A549 (cell line): ENCODE data around the gene ASAP2. TPM values are rescaled to one million over a fixed set of nuclear protein-coding genes. Genes with fewer than 3 reads are reported as not detected.
A peak's percentile ranks its signal among the peaks of the same experiment; 100 is the strongest.
"Not testable (repeated sequence)": the region's sequence is repeated elsewhere in the genome, so short reads cannot be mapped to it uniquely, and the experiment has no call there.

Experiments used
- ATAC-seq, 2 experiments: fragments of 200-7000 bp in 1 of 2; fragments of >200 bp in 1 of 2; cut with Nextera tagmentation in 1 of 2; cut with Tn5 transposase in 1 of 2; 3 replicates each; pipeline versions ENCODE4 v1.8.0 to v1.9.1; 2018 to 2020; ENCODE audit warnings: mild to moderate bottlenecking in 1 of 2, moderate library complexity in 1 of 2
- CTCF ChIA-PET: fragments of 300-600 bp; sonication (Branson Sonifier 250); formaldehyde crosslinking; extraction: SDS; loops from one replicate; lab custom pipeline; 2021; ENCODE audit warnings: antibody characterized with exemption, inconsistent platforms; lab: Yijun Ruan, JAX
- POLR2A ChIA-PET: fragments of 350-600 bp; formaldehyde crosslinking; extraction: SDS; loops from one replicate; lab custom pipeline; 2021; ENCODE audit warnings: antibody characterized with exemption, inconsistent platforms; lab: Yijun Ruan, JAX
- DNase-seq, 2 experiments: peaks; one replicate each; pipeline versions ENCODE4 v3.0.0 to v3.0.0-alpha.2; 2011 to 2016; ENCODE audit warnings: low read depth in 1 of 2, low spot score in 1 of 2
- FAIRE-seq: peaks from 2 replicates; lab custom pipeline; 2011; peaks lifted over from hg19 to GRCh38; lab: Jason Lieb, UNC
- H3K27ac ChIP-seq, 2 experiments: fragments of >200 bp; sonication (Bioruptor Twin); formaldehyde crosslinking; 3 replicates each; pipeline ENCODE4 v1.5.1; 2016 to 2017
- H3K4me1 ChIP-seq: fragments of >200 bp; sonication (Bioruptor Twin); formaldehyde crosslinking; 3 replicates; pipeline ENCODE4 v1.6.1; 2016
- H3K4me2 ChIP-seq: fragments of >200 bp; sonication (Bioruptor Twin); formaldehyde crosslinking; 3 replicates; pipeline ENCODE4 v1.6.1; 2016
- H3K4me3 ChIP-seq: fragments of >200 bp; sonication (Bioruptor Twin); formaldehyde crosslinking; 3 replicates; pipeline ENCODE4 v1.5.1; 2016
- H3K9me3 ChIP-seq: fragments of >200 bp; sonication (Bioruptor Twin); formaldehyde crosslinking; 3 replicates; pipeline ENCODE4 v1.6.1; 2016
- CBX2 ChIP-seq: fragments of 200-600 bp; sonication (generic); IDR thresholded peaks from 2 replicates; pipeline ENCODE4 v1.6.1; 2016; ENCODE audit warnings: low read depth, mild to moderate bottlenecking, borderline replicate concordance
- CBX8 ChIP-seq: fragments of 200-600 bp; sonication (generic); IDR thresholded peaks from 2 replicates; pipeline ENCODE4 v1.6.1; 2016
- CHD2 ChIP-seq: fragments of 150-350 bp; IDR thresholded peaks from 2 replicates; pipeline ENCODE4 v1.6.1; 2014; ENCODE audit warnings: low read length; ENCODE audit not compliant: partially characterized antibody
- EP300 ChIP-seq, 2 experiments: fragments of >200 bp; sonication (Bioruptor Twin); formaldehyde crosslinking; IDR thresholded peaks; 2 replicates in 1 of 2; 3 replicates in 1 of 2; pipeline ENCODE4 v1.6.1; 2016 to 2017
- FOSL2 ChIP-seq, 2 experiments: fragments of 450-650 bp in 1 of 2; fragments of >200 bp in 1 of 2; sonication (Bioruptor Twin) in 1 of 2; formaldehyde crosslinking; IDR thresholded peaks; 2 replicates each; pipeline versions ENCODE4 v1.5.0 to v1.6.1; 2016 to 2020; ENCODE audit warnings: mild to moderate bottlenecking in 1 of 2, moderate library complexity in 1 of 2
- GATA3 ChIP-seq: IDR thresholded peaks from 2 replicates; pipeline ENCODE4 v1.6.1; 2012; ENCODE audit warnings: borderline replicate concordance
- HOXB13 ChIP-seq: fragments of 250-450 bp; sonication (Bioruptor Pico); IDR thresholded peaks from 2 replicates; pipeline ENCODE4 v1.5.0; 2020; ENCODE audit warnings: low read depth, mild to moderate bottlenecking, moderate library complexity
- HOXB5 ChIP-seq: fragments of 250-450 bp; sonication (Bioruptor Pico); IDR thresholded peaks from 2 replicates; pipeline ENCODE4 v1.5.0; 2020; ENCODE audit warnings: mild to moderate bottlenecking, moderate library complexity
- KDM1A ChIP-seq: fragments of 200-600 bp; sonication (generic); IDR thresholded peaks from 2 replicates; pipeline ENCODE4 v1.6.1; 2016; ENCODE audit warnings: low read depth, mild to moderate bottlenecking
- KDM5A ChIP-seq: fragments of 200-600 bp; sonication (generic); IDR thresholded peaks from 2 replicates; pipeline ENCODE4 v1.6.1; 2016; ENCODE audit warnings: antibody characterized with exemption, mild to moderate bottlenecking
- NR3C1 ChIP-seq: fragments of >200 bp; sonication (Bioruptor Twin); formaldehyde crosslinking; IDR thresholded peaks from 3 replicates; pipeline ENCODE4 v1.6.1; 2017
- PHF8 ChIP-seq: fragments of 200-600 bp; sonication (generic); IDR thresholded peaks from 2 replicates; pipeline ENCODE4 v1.6.1; 2016; ENCODE audit warnings: low read depth, mild to moderate bottlenecking, antibody characterized with exemption, moderate library complexity, borderline replicate concordance
- RAD21 ChIP-seq, 2 experiments: fragments of >200 bp in 1 of 2; sonication (Bioruptor Twin) in 1 of 2; formaldehyde crosslinking in 1 of 2; IDR thresholded peaks in 1 of 2; conservative IDR thresholded peaks in 1 of 2; 2 replicates in 1 of 2; 3 replicates in 1 of 2; pipeline ENCODE4 v1.6.1; 2012 to 2018; ENCODE audit warnings: inconsistent platforms in 1 of 2
- TFCP2L1 ChIP-seq: fragments of 250-450 bp; sonication (Bioruptor Pico); IDR thresholded peaks from 2 replicates; pipeline ENCODE4 v1.5.0; 2021; ENCODE audit warnings: mild to moderate bottlenecking
- WGBS: methylation state at CpG from one replicate; pipeline ENCODE4 v1.1.6; 2017; ENCODE audit errors: missing lambda C conversion rate; 5-methylcytosine and 5-hydroxymethylcytosine counted together
- polyA plus RNA-seq, 4 experiments: library from polyadenylated mRNA; depleted of rRNA in 3 of 4; stranded (reverse); fragments of >200 nt; fragmentation: RNase III in 1 of 4; extraction: RNeasy Plus Mini Kit Qiagen cat#74134 plus additional on column Dnase treatment in 1 of 4; gene quantifications; 2 replicates in 3 of 4; 3 replicates in 1 of 4; pipeline ENCODE4 v1.2.3, GENCODE V29; 2011 to 2017
- TF ChIP-seq, protein P1 (sequence below): fragments of >200 bp; sonication (Bioruptor Twin); formaldehyde crosslinking; IDR thresholded peaks from 2 replicates; pipeline ENCODE4 v1.6.1; 2016
- TF ChIP-seq, protein P2 (sequence below): fragments of 200-600 bp; sonication (generic); IDR thresholded peaks from 2 replicates; pipeline ENCODE4 v1.6.1; 2016; ENCODE audit warnings: antibody characterized with exemption, mild to moderate bottlenecking, moderate library complexity

Gene ASAP2
- polyA plus RNA-seq, 2 of the 4 experiments (the other 2 are of a cell fraction): 17.8 to 27.9 TPM

DNA sequence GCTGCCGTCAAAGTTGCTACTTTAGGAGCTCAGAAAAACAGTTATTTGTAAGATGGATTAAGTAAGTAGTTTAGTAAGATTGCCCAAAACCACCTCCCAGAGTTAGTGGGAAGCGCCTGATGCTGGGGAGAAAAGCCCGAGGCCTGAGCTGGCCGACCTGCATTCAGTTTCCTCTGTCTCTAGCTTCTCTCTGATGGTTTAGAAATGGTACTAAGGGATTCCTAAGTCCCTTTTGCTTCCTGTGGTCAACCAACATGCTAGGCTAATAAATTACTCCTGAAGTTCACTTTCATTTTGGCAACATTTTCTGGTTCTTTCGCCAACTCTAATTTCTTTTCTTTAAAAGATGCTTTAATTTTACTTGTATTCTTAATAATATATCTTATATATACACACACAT, 60.1 kb downstream of the ASAP2 start:
- POLR2A ChIA-PET: no interaction called here
- TF ChIP-seq, protein P1, sequence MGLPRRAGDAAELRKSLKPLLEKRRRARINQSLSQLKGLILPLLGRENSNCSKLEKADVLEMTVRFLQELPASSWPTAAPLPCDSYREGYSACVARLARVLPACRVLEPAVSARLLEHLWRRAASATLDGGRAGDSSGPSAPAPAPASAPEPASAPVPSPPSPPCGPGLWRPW: no peak
- TF ChIP-seq RAD21 (conservative IDR thresholded peaks at IDR 0.05 in 1 of 2, IDR thresholded peaks at IDR 0.05 in 1 of 2): no peak
- no peak for TF ChIP-seq NR3C1
- TF ChIP-seq CBX2: no peak
- TF ChIP-seq KDM1A: no peak
- no peak for TF ChIP-seq CHD2
- TF ChIP-seq, protein P2, sequence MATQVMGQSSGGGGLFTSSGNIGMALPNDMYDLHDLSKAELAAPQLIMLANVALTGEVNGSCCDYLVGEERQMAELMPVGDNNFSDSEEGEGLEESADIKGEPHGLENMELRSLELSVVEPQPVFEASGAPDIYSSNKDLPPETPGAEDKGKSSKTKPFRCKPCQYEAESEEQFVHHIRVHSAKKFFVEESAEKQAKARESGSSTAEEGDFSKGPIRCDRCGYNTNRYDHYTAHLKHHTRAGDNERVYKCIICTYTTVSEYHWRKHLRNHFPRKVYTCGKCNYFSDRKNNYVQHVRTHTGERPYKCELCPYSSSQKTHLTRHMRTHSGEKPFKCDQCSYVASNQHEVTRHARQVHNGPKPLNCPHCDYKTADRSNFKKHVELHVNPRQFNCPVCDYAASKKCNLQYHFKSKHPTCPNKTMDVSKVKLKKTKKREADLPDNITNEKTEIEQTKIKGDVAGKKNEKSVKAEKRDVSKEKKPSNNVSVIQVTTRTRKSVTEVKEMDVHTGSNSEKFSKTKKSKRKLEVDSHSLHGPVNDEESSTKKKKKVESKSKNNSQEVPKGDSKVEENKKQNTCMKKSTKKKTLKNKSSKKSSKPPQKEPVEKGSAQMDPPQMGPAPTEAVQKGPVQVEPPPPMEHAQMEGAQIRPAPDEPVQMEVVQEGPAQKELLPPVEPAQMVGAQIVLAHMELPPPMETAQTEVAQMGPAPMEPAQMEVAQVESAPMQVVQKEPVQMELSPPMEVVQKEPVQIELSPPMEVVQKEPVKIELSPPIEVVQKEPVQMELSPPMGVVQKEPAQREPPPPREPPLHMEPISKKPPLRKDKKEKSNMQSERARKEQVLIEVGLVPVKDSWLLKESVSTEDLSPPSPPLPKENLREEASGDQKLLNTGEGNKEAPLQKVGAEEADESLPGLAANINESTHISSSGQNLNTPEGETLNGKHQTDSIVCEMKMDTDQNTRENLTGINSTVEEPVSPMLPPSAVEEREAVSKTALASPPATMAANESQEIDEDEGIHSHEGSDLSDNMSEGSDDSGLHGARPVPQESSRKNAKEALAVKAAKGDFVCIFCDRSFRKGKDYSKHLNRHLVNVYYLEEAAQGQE: no peak
- no peak for TF ChIP-seq FOSL2 (IDR thresholded peaks at IDR 0.05)
- TF ChIP-seq FOSL2 (CRISPR knock-in tag; IDR thresholded peaks at IDR 0.05): no peak
- TF ChIP-seq, all 56 proteins: peak for 0
- Histone ChIP-seq H3K4me3 (no peak overlapping the region), H3K4me2 (no peak overlapping the region), H3K27ac (no peak overlapping the region), H3K9me3 (0 out of 3 replicates have a peak, but pooled peaks cover under 1% of the 10 kb centered on the region), H3K4me1 (peaks cover 13% of the 10 kb centered on the region; the same call in 1 of the 3 replicates)
- no peak for FAIRE-seq
- CTCF ChIA-PET: interaction anchor here (1.2 kb wide), 1 partner anchor 20 kb away, joined by 5 read pairs; no protein-coding TSS in a partner anchor
- no peak for ATAC-seq
- no peak for DNase-seq
- WGBS: 90% methylated on average over 5 of the region's 5 CpGs

DNA sequence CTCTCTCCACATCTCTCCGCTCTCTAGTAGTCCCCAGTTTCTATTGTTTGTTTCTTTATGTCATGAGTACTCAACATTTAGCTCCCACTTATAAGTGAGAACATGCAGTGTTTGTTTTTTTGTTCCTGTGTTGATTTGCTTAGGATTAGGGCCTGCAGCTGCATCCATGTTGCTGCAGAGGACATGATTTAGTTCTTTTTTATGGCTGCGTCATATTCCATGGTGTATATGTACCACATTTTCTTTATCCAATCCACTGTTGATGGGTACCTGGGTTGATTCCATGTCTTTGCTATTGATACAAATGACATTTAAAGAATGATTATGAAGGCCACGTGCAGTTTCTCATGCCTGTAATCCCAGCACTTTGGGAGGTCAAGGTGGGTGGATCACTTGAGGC, 60.7 kb downstream of the ASAP2 start:
- POLR2A ChIA-PET, H3K4me2 ChIP-seq, H3K9me3 ChIP-seq, H3K4me3 ChIP-seq, DNase-seq, H3K27ac ChIP-seq, ATAC-seq, FAIRE-seq: not testable (repeated sequence)
- CTCF ChIA-PET: interaction anchor here (0.7 to 1.2 kb wide), 2 partner anchors 16 to 29 kb away, joined by 3 read pairs; no protein-coding TSS in a partner anchor
- 93% methylated on average over 3 of the region's 3 CpGs for WGBS
- peaks cover 13% of the 10 kb centered on the region; the same call in 1 of the 3 replicates for H3K4me1 ChIP-seq

DNA sequence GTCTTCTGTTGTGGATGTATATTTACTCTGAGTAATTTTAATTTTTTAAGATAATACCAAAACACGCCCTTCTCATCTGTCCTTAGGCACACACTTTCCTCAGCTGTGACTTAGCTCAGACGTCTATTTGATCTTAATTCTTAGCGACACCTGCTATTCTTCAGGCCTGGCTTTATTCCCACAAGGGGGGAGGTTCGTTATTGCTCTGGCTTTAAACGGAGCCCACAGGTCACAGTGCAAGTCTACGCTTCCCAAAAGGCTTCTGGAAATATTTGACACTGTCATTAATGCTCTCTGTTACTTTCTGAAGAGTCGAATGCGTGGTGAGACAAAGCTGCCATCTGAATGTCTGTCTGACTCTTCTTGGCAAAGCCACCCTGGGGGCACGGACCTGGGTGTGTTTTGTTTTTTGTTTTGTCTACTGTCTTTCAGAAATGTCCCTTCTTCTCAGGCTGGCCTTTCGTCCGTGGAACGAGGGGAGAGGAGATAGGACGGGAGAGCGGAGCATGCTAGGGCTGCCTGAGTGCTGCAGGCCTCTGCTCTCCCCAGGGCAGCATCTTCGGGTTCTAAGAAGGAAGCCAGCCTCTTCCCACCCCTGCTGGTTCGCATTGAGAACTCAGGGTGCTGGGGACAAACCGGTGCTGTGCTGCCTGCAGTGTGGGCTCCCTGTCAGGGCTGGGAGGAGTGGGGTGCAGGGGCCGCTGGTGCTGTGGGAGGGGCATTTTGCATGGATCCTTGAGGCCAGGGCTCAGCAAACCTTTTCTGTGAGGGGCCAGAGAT, 61.9 kb downstream of the ASAP2 start:
- ChIA-PET POLR2A (no interaction called here), CTCF (interaction anchor here (1.0 to 1.2 kb wide), 3 partner anchors 10 to 23 kb away, joined by 3 read pairs; no protein-coding TSS in a partner anchor)
- Histone ChIP-seq H3K9me3 (0 out of 3 replicates have a peak, but pooled peaks cover 8% of the 10 kb centered on the region), H3K27ac (peak overlapping the region in 1 of 2 experiments; percentile 10; a peak in 1 of 6 replicates), H3K4me3 (no peak overlapping the region)
- FAIRE-seq: no peak
- peak in 1 of 2 experiments; percentile 67; a peak in 3 of 6 replicates for ATAC-seq
- DNase-seq: no peak
- WGBS: 78% methylated on average over 18 of the region's 18 CpGs
- TF ChIP-seq EP300 (IDR thresholded peaks at IDR 0.05): no peak
- TF ChIP-seq PHF8: no peak
- TF ChIP-seq, protein P2: no peak
- TF ChIP-seq HOXB5 (CRISPR knock-in tag): no peak
- TF ChIP-seq CBX8: no peak
- TF ChIP-seq KDM5A: no peak
- TF ChIP-seq TFCP2L1 (CRISPR knock-in tag): no peak
- TF ChIP-seq HOXB13 (CRISPR knock-in tag): no peak
- TF ChIP-seq GATA3: no peak
- TF ChIP-seq KDM1A: no peak
- no peak for TF ChIP-seq CHD2
- TF ChIP-seq, all 56 proteins: peak for 0
- Histone ChIP-seq H3K4me2 (no peak overlapping the region), H3K4me1 (peaks cover 13% of the 10 kb centered on the region; the same call in 1 of the 3 replicates)
